Cardiac muscle cell (in vitro differentiated cells and primary cell): ENCODE results near the gene PER2. TPM values are rescaled to one million over a fixed set of nuclear protein-coding genes. Genes with fewer than 3 reads are reported as not detected.

Source experiments
- DNase-seq, 2 donors: peaks; one replicate each; pipeline versions ENCODE4 v3.0.0 to v3.0.0-alpha.2; 2010 to 2017; ENCODE audit warnings: low read depth in 1 of 2, low spot score in 1 of 2
- H3K27ac ChIP-seq: fragments of 200-600 bp; sonication (generic); 2 replicates; pipeline ENCODE4 v1.5.1; 2016
- H3K27me3 ChIP-seq: fragments of 200-600 bp; sonication (generic); 2 replicates; pipeline ENCODE4 v1.6.0; 2016; ENCODE audit warnings: control low read depth
- H3K36me3 ChIP-seq: fragments of 200-600 bp; sonication (generic); 2 replicates; pipeline ENCODE4 v1.5.1; 2016; ENCODE audit warnings: control low read depth
- H3K4me1 ChIP-seq: fragments of 200-600 bp; sonication (generic); 2 replicates; pipeline ENCODE4 v1.8.1; 2017; ENCODE audit warnings: low read depth, mild to moderate bottlenecking, mixed run types
- H3K4me3 ChIP-seq: fragments of 200-600 bp; sonication (generic); 2 replicates; pipeline ENCODE4 v1.5.1; 2016; ENCODE audit warnings: mild to moderate bottlenecking
- H3K9me3 ChIP-seq: fragments of 200-600 bp; sonication (generic); 2 replicates; pipeline ENCODE4 v1.5.1; 2017; ENCODE audit warnings: low read depth, mild to moderate bottlenecking, control low read depth
- CTCF ChIP-seq: IDR thresholded peaks from 2 replicates; pipeline ENCODE4 v1.5.1; 2012; ENCODE audit warnings: low read depth, mild to moderate bottlenecking, low read length
- polyA plus RNA-seq: library from polyadenylated mRNA; unstranded; fragments of >200 nt; fragmentation: Nextera tagmentation; extraction: Ambion mirVana; gene quantifications from 2 replicates; pipeline ENCODE4 v1.2.1, GENCODE V29; 2016
- total RNA-seq: library from RNA; depleted of rRNA; stranded (reverse); fragments of >200 nt; gene quantifications from 2 replicates; pipeline ENCODE4 v1.2.3, GENCODE V29; 2016

The PER2 gene
- total and polyA plus RNA-seq, 2 experiments from 2014 or later = 1.4 to 3.9 TPM

GRCh38 chr2:238239543-238239862 is 48.9 kb downstream of the PER2 start:
- H3K9me3 ChIP-seq = no peaks in the 10 kb centered on the region
- no peak overlapping the region for H3K27ac ChIP-seq
- H3K4me3 ChIP-seq = peak overlapping the region; percentile 97
- no peaks in the 10 kb centered on the region for H3K36me3 ChIP-seq
- DNase-seq = peak in 1 of 2 donors; percentile 56
- no peaks in the 10 kb centered on the region for H3K4me1 ChIP-seq
- H3K27me3 ChIP-seq = peaks cover 57% of the 10 kb centered on the region
- TF ChIP-seq CTCF = no peak

GRCh38 chr2:238238766-238239542 is 49.5 kb downstream of the PER2 start:
- Histone ChIP-seq H3K9me3 (no peaks in the 10 kb centered on the region), H3K27ac (no peak overlapping the region), H3K27me3 (peaks cover 57% of the 10 kb centered on the region), H3K4me3 (peak overlapping the region; percentile 97), H3K36me3 (no peaks in the 10 kb centered on the region), H3K4me1 (no peaks in the 10 kb centered on the region)
- TF ChIP-seq CTCF = no peak
- DNase-seq = no peak

- H3K4me3 ChIP-seq = no peak overlapping the region
- H3K27ac ChIP-seq = no peak overlapping the region
- no peak for DNase-seq
- peaks cover 57% of the 10 kb centered on the region for H3K27me3 ChIP-seq
- no peaks in the 10 kb centered on the region for H3K9me3 ChIP-seq
- H3K4me1 ChIP-seq = no peaks in the 10 kb centered on the region
- no peak for TF ChIP-seq CTCF
- no peaks in the 10 kb centered on the region for H3K36me3 ChIP-seq
Observed at GRCh38 chr2:238238311-238238765, 50.1 kb downstream of the PER2 start.

- no peak for DNase-seq
- Histone ChIP-seq H3K4me1 (no peaks in the 10 kb centered on the region), H3K27me3 (peaks cover 57% of the 10 kb centered on the region), H3K27ac (no peak overlapping the region), H3K36me3 (no peaks in the 10 kb centered on the region), H3K4me3 (no peak overlapping the region), H3K9me3 (no peaks in the 10 kb centered on the region)
- TF ChIP-seq CTCF = no peak
Observed at GRCh38 chr2:238237431-238238135, 50.8 kb downstream of the PER2 start.

GRCh38 chr2:238236571-238236970 is 51.8 kb downstream of the PER2 start:
- Histone ChIP-seq H3K36me3 (no peaks in the 10 kb centered on the region), H3K27me3 (peaks cover 52% of the 10 kb centered on the region)
- TF ChIP-seq CTCF = no peak

More at GRCh38 chr2:238236571-238236970, 51.8 kb downstream of the PER2 start:
- no peak overlapping the region for H3K4me3 ChIP-seq
- H3K27ac ChIP-seq = no peak overlapping the region
- H3K9me3 ChIP-seq = no peaks in the 10 kb centered on the region
- DNase-seq = no peak
- no peaks in the 10 kb centered on the region for H3K4me1 ChIP-seq
